Fibroblast of pulmonary artery (primary cell): Measurements from ENCODE around the gene CC2D2B.

Source experiments
- DNase-seq: peaks from one replicate; pipeline ENCODE4 v3.0.0-alpha.2; 2010; ENCODE audit warnings: low read depth
- H3K4me3 ChIP-seq: replicated peaks from 2 replicates; pipeline ENCODE4 v1.5.1; 2011; ENCODE audit warnings: low read depth, mild to moderate bottlenecking, control low read depth, low read length, moderate library complexity
- CTCF ChIP-seq: IDR thresholded peaks from 2 replicates; pipeline ENCODE4 v1.5.1; 2011; ENCODE audit warnings: mild to moderate bottlenecking, control low read depth, low read length, inconsistent platforms; ENCODE audit errors: missing control alignments

CC2D2B gene

GRCh38 chr10:96072674-96073073, 164.9 kb downstream of the CC2D2B start:
- TF ChIP-seq CTCF, result no peak
- H3K4me3 ChIP-seq, result no peak overlapping the region
- DNase-seq, result no peak

- no peak overlapping the region for H3K4me3 ChIP-seq
- DNase-seq, result peak; percentile 44
- no peak for TF ChIP-seq CTCF
These were observed 165.9 kb downstream of the CC2D2B start for GRCh38 chr10:96073722-96074121.

GRCh38 chr10:96074776-96075175, 167.0 kb downstream of the CC2D2B start:
- DNase-seq, result no peak
- no peak overlapping the region for H3K4me3 ChIP-seq
- no peak for TF ChIP-seq CTCF

GRCh38 chr10:96075977-96076376, 168.2 kb downstream of the CC2D2B start:
- no peak for DNase-seq
- TF ChIP-seq CTCF, result no peak
- no peak overlapping the region for H3K4me3 ChIP-seq

- no peak for TF ChIP-seq CTCF
- DNase-seq, result no peak
- no peak overlapping the region for H3K4me3 ChIP-seq
These were observed 169.4 kb downstream of the CC2D2B start for GRCh38 chr10:96077156-96077555.

GRCh38 chr10:96082153-96082552, 174.4 kb downstream of the CC2D2B start:
- TF ChIP-seq CTCF, result no peak
- DNase-seq, result no peak
- no peak overlapping the region for H3K4me3 ChIP-seq
